NOMO-1 (cell line): Measurements from ENCODE around the gene OR13G1.
"Not testable (repeated sequence)": the region's sequence is repeated elsewhere in the genome, so short reads cannot be mapped to it uniquely, and the experiment has no call there.

Experiments
- DNase-seq, 2 experiments: peaks; one replicate each; lab custom pipeline; 2025; ENCODE audit not compliant: unreplicated experiment in 2 of 2; lab: John Stamatoyannopoulos, UW

The OR13G1 gene, protein sequence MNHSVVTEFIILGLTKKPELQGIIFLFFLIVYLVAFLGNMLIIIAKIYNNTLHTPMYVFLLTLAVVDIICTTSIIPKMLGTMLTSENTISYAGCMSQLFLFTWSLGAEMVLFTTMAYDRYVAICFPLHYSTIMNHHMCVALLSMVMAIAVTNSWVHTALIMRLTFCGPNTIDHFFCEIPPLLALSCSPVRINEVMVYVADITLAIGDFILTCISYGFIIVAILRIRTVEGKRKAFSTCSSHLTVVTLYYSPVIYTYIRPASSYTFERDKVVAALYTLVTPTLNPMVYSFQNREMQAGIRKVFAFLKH

DNA sequence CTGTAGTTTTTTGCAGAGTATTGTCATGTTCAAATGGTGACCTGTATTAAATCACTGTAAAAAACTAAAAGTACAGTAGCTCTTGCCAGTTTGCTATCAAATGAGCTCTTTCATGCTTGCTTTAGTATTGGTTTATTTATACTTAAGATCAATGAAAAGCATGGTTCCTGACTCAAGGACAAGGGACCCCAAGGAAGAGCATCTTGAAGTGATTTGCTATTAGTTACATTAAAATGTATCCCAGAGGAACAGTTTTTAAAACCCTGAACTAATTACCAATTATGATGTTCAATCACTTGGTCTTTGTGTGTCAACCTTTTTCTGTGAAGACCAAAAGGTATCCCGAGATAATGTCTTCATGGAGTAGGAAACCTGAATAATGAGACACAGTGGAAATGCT, at the start of gene OR13G1:
Gene OR13G1, minus strand, starts transcription at position 101 of the 400 bp plus-strand sequence. CDS start 6,698 bp downstream, outside the sequence.
- no peak for DNase-seq

DNA sequence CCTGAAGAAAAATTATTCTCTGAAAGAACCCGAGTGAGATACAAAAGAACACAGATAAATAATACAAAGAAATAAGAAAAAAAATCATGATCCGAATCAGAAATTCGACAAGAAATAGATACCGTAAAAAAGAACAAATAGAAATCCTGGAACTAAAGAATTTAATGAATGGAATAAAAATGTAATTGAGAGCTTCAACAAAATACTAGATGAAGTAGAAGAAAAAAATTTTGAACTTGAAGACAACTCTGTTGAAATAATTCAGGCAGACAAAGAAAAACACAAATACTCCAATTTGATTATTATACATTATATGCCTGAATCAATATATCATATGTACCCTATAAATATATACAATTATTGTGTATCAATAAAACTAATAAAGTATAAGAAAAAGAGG, 41.7 kb upstream of the OR13G1 start:
- DNase-seq: no peak

DNA sequence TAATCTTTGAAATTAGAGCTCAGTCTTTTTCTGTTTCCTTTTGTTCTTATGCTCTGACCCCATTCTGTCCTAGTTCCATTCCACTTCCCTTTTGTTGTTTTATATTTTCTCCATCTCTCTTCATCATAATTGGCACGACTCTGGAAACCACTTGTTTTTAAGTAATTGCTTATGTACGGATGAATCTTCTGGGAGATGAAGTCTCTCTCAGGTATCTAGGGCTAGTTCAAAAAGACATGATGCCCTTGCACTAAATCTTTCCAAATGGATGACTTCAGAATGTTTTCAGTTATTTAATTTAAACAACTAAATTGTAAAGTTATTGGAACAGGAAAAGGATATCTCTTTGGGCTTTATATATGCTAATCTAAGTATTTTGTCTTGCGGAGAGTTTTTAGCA, 37.0 kb upstream of the OR13G1 start, which contains the start of gene OR6F1:
Gene OR6F1, minus strand, starts transcription at position 101 of the 400 bp plus-strand sequence. CDS start 3,891 bp downstream, outside the sequence.
- DNase-seq: no peak

DNA sequence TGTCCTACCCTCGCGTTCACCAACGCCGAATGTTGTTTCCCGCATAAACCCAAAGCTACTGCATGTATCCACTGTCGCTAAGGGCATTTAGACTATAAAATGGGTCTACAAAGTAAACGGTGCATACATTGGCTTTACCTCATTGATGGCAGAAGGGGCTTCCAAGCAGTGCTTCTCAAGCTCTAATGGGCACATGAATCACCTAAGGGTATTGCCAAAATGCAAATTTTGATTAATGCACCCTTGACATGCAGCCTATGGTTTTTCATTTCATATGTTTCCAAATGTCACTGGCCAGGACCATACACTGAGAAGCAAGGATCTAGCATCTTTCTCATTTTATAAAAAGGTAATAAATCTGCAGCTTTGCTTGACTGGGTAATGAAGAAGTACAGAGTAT, 34.2 kb upstream of the OR13G1 start:
- DNase-seq: no peak

DNA sequence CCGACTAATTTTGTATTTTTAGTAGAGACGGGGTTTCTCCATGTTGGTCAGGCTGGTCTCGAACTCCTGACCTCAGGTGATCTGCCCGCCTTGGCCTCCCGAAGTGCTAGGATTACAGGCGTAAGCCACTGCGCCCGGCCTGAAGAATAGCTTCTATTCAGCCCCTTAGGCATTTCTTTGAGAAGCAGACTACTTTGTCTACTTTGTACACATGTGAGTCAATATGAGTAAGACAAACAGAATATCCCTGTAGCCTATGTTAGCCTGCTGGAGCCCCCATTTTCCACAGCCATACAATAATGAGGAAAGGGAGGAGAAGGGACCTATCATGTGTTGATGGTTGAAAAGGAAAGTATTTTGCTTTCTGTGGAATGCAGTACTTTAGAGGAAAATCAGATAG, 31.1 kb upstream of the OR13G1 start:
- DNase-seq: not testable (repeated sequence)

DNA sequence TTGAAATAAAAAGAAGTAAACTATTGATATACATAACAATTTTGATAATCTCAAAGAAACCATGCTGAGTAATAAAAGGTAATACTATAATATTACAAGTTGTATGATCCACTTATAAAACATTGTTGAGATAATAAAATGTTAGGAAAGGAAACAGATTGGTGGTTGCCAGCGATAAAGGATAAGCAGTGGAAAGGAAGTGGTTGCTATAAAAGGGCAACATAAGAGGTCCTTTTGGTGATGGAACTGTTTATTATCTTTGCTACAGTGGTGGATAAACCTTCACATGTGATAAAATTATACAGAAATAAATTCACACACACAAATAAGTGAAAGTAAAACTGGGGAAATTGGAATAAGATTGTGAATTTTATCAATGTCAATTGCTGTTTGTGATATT, 21.8 kb upstream of the OR13G1 start:
- no peak for DNase-seq

DNA sequence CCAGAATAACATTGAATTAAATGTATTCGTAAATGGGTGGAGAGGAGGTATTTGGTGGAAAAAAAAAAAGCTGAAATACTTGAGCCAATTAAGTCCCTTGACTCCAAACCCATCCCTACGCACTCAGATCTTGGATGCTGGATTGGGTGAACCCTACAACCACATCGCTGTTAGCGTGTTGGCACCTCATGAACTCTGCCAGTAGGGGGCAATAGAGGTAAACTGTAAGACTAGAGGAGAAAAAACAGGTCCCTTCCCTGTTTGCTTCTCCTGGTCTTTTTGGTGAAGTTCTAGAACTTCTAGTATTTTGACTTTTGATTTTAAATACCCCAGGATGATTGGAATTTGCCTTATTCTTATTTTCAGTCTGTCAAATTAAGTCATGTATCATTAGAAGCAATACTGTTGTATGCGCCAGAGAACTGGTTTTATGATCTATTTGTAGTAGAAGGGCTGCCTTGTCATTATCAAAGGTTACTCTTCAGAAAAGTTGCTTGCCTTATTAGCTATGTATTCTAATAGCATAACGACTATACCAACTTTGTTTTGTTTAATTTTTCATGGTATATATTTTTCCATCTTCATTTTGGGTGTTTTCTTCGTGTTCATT, 1.9 kb upstream of the OR13G1 start:
- DNase-seq: peak; percentile 35 to 37

DNA sequence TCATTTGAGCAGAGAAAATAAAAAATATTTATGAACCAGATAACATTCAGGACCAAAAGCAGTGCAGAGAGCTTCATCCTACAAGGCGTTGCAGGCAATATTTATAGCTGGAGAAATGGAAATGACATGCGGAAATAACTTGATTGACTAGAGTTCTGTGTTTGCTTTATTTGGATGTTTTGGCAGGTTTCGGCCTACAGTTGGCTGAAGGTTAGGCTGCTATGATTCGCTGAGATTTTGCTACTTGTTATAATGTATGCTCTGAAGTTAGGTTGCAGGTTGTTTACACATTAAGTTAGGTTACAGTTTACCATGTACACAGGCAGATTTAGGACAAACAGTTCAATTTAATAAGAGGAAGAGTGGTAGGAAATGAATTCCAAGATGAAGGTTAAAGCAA, 632 bp upstream of the OR13G1 start:
- DNase-seq: no peak

DNA sequence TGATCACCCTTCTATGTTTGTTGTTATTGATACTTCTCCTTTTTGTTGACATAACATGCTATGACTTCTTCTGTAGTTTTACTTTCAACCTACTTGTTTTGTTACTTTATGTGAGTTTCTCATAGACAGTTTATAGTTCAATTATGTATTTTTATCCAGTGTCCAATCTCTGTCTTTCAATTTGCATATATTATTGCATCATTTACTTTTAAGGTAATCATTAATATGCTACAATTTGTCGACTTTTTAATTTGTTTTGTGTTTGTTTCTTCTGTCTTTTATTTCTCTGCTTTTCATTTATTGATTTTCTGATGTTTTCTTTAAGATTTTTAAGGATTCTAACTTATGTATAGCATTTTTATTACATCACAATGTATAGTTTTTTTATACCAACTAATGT, 10.3 kb downstream of the OR13G1 start:
- DNase-seq: no peak

DNA sequence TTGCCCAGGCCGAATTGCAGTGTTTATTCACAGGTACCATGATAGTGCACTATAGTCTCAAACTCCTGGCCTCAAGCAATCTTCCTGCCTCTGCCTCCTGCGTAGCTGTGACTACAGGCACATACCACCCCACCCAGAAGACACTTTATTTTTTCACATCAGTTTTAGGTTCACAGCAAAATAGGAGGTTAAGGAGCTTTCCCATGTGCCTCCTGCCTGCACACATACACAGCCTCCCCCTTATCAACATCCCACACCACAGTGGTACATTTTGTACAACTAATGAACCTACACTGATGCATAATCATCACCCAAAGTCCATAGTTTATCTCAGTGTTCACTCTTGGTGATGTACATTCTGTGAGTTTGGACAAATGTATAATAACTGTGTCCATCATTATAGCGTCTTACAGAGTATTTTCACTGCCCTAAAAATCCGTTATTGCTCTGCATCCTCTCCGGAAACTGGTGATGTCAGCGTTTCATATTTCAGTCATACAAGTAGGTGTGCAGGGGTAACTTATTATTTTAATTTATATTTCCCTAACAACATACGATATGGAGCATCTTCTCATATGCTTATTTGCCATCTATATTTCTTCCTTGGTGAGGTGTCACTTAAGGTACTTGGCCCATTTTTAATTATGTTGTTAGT, 23.2 kb downstream of the OR13G1 start:
- no peak for DNase-seq

DNA sequence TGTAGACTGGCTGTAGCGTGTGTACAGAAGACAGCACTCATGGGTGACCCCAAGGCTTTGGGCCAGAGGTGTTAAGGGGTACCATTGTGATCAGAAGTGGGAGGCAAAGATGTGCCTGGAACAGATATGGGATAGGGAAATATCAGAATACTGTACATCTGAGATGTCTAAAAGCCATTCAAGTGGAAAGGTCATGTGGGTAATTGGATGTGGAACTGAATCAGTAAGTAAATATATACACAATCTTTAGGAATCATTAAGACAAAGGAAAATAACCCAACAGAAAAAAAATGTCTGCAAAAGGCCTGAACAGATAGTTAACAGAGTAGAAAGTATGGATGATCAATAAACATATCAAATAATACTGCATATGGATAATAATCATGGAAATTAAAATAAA, 26.5 kb downstream of the OR13G1 start:
- DNase-seq: no peak

DNA sequence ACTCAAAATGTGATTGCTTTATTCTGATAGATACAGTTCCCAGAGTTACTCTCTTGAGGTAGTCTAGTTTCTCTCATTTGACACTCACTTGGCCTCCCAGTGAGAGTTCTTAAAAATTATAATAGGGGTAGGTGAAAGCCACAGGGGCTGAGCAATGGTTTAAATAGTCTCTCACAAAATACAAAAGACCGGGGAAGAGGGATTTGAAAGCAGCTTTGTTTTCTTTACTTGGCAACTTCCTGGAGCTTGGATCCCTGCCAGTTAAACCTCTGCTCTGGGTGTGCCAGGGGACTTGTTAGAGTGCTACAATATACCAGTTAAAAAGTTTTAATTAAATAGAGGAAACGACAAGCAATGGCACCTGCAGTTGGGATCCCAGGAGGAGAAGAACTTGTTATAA, 31.7 kb downstream of the OR13G1 start:
- no peak for DNase-seq

DNA sequence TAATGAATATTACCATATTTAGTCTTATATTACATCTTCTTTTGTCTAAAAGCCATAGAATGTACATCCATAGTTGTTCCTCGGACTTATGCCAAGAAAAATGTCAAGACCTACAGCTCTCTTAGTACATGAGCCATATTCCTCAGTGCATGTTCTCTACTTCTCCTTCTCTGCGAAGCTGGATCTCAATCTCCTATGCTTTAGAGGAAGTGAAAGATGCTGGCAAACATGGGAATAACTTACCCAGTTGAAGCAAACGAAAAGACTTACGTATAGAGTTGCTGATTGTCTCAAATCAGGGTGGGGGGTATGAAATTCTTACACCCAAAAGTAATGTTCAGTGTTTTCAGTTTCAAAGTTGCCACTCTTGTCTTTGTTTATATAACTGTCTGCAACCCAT, 32.7 kb downstream of the OR13G1 start:
- DNase-seq: peak in 1 of 2 experiments; percentile 48

DNA sequence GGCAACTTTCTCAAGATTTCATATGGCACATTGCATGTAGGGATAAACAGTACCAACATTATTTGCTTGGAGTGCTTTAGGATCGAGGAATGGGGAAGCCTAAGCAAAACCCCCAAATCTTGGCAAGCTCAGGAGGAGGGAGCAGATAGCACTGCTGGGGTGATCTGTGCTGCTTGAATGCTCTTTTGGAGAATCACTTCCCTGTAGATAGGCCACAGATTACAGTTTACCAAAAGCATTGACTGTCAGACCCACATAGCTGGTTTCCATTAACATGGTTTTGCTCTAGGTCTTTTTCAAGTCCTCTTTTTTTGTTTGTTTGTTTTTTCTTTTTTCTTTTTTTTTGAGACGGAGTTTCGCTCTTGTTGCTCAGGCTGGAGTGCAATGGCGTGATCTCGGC, 36.8 kb downstream of the OR13G1 start:
- no peak for DNase-seq

DNA sequence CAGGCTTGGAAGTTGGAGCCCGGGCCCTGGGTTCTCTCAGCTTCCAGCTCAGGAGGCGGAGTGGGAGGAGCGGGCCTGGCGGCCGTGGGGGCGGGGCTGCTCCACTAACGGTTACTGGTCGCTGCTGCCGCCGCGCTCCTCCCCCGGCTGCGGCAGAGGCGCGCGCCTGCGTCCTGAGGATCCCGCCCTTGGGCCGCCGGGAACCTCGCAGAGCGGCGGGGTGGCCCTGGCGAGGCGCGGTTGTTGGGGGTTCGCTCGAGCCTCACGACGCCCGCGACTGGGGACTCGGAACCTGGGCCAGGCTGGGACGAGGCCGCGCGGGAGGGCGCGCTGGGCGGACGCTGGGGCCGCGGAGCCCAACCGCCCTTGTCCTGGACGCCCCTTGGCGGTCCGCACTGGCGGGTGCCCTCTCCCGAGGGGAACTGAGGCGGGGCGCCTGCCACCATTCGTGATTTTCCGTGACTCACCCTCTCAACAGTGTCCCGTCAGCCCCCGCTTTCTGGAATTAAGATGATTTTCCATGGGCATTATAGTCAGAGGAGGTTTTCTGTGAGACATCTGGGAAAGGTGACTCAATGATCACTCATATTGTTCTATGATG, 40.1 kb downstream of the OR13G1 start:
- DNase-seq: peak in 1 of 2 experiments; percentile 7

DNA sequence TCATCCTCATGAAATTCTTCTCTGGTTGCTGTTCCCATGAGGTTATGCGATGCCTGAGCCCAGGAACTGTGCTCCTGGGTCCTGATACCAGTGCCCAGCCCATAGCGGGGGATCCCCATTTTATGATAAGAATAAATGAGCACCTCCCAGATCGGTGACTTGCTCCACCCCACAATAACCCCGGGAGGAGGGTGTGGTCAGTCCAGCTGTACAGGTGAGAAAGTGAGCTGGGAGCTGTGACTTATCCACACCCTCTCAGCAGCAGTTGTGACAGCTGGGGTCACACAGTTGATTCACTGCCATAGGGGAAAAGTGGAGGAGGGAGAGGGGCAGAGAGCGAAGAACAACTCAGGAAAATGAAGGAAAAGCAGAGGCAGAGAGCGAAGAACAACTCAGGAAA, 40.8 kb downstream of the OR13G1 start:
- DNase-seq: no peak

DNA sequence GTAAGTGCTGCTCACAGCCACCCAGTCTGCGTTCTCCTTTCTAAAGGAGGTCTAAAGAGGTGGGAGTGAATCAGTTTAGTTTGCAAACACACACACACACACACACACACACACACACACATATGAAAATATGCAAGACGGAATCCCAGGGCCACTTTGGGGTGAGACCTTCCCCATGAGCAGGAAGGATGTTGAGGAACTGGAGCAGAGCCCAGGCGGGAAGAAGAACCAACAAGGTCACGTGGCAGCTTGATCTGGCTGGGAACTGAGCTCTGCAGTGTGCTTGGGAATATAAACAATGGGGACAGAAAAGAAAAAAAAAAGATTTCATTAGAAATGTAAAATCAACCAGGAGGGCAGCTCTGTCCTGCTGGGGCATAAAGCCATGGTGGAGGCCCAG, 41.5 kb downstream of the OR13G1 start:
- no peak for DNase-seq

DNA sequence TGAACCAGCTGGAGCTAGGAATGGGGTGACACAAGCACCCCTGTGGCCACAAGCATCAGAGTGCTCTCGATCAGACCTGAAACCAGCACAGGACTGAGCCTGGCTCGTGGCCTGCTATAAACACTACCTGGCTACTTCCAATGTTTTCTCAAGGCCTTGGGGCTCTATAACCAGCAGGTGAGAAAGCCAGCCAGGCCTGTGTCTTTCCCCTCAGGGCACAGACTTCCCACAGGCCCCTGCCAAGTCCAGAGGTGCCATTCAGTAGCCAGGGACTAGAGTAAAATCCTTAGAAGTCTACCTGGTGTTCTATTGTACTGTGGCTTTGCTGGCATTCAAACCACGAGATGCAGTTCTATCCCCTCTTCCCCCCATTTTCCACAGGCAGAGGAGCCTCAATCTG, 51.6 kb downstream of the OR13G1 start:
- no peak for DNase-seq
